Muscle of leg (tissue), 11 donors: Measurements from ENCODE around the gene NELL2. TPM values are rescaled to one million over a fixed set of nuclear protein-coding genes. Genes with fewer than 3 reads are reported as not detected.

Experiments
- DNase-seq: peaks from one replicate; pipeline ENCODE4 v3.0.0; 2013
- H3K27ac ChIP-seq: one replicate; pipeline ENCODE4 v1.5.1; 2013; ENCODE audit warnings: mild to moderate bottlenecking, low read length, control low read depth
- H3K27me3 ChIP-seq: one replicate; pipeline ENCODE4 v1.6.1; 2013; ENCODE audit warnings: low read length; ENCODE audit not compliant: control insufficient read depth, insufficient read depth
- H3K36me3 ChIP-seq: one replicate; pipeline ENCODE4 v1.6.1; 2013; ENCODE audit warnings: low read length; ENCODE audit not compliant: control insufficient read depth, insufficient read depth
- H3K4me1 ChIP-seq: one replicate; pipeline ENCODE4 v1.6.1; 2013; ENCODE audit warnings: low read length; ENCODE audit not compliant: control insufficient read depth, insufficient read depth
- H3K4me3 ChIP-seq: one replicate; pipeline ENCODE4 v1.5.1; 2013; ENCODE audit warnings: low read length, control low read depth
- H3K9me3 ChIP-seq: replicated peaks from 2 replicates; pipeline ENCODE4 v1.6.1; 2013; ENCODE audit warnings: low read depth, low read length; ENCODE audit not compliant: control insufficient read depth
- WGBS: methylation state at CpG from one replicate; pipeline ENCODE4 v1.1.5; 2013; ENCODE audit warnings: missing lambda C conversion rate; ENCODE audit not compliant: insufficient coverage; 5-methylcytosine and 5-hydroxymethylcytosine counted together
- polyA plus RNA-seq, 8 donors: library from polyadenylated mRNA; unstranded; fragments of 120-200 nt; gene quantifications; one replicate each; pipeline versions ENCODE4 v1.2.1 to v1.2.3, GENCODE V29; 2013; ENCODE audit warnings: inconsistent platforms in 1 of 8, low replicate concordance in 1 of 8; ENCODE audit not compliant: insufficient read length in 8 of 8, insufficient read depth in 1 of 8
- total RNA-seq: library from RNA; stranded (reverse); fragments of 120-200 nt; gene quantifications from one replicate; pipeline ENCODE4 v1.2.4, GENCODE V29; 2013

The NELL2 gene
- total and polyA plus RNA-seq, 9 donors: 0.57 to 5.7 (median 1.6) TPM

DNA sequence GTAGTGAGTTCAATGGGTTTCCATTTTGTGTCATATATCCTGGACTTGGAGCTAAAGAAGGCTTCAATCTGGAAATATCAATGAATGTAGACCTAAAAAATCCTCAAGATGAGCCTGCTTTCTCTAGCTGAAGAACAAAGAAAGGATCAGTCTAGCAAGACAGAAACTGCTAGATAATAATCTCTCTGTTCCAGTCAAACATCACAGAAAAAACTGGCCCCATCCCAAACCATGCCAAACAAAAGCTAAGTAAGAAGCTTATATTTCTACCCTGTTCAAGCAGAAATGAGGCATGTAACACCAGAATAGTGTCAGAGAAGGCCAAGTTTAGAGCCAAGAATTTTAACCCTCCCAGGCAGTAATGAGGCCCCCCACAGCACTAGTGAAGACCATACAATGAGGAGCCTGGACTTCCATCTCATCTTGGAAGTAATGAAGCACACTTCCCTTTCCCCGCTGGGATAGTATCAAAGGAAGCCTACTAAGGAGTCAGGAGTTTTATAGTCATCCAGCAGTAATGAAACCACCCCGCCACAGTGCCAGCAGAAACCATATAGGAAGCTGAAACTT lies 95.8 kb downstream of the NELL2 start:
- no peaks in the 10 kb centered on the region for H3K36me3 ChIP-seq
- WGBS: 100% methylated on average over 1 of the region's 2 CpGs
- no peaks in the 10 kb centered on the region for H3K27me3 ChIP-seq
- no peak overlapping the region for H3K4me3 ChIP-seq
- no peak overlapping the region for H3K27ac ChIP-seq
- no peaks in the 10 kb centered on the region for H3K4me1 ChIP-seq
- H3K9me3 ChIP-seq: no peaks in the 10 kb centered on the region
- DNase-seq: no peak

DNA sequence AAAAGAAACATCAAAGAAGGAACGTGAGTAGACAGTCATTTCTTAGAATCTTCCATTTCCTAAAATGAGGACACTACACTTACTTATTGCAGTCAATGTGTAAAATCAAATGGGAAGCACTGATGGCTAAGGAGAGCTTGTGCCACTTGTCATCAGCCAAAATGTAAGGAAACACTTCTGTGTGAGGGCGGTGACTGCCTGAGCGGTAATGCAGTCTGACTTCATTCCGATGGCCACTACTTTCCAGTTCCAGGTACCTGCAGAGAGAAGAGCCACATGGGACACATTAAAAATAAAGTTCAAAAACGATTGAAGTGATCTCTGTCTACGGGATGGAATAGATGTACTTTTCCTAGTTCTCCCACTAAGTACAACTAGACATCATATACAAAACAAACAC lies 96.3 kb downstream of the NELL2 start:
- Histone ChIP-seq H3K4me1 (no peaks in the 10 kb centered on the region), H3K9me3 (no peaks in the 10 kb centered on the region), H3K27ac (no peak overlapping the region), H3K36me3 (no peaks in the 10 kb centered on the region), H3K4me3 (no peak overlapping the region), H3K27me3 (no peaks in the 10 kb centered on the region)
- no peak for DNase-seq
- WGBS: 75% methylated on average over 3 of the region's 6 CpGs

DNA sequence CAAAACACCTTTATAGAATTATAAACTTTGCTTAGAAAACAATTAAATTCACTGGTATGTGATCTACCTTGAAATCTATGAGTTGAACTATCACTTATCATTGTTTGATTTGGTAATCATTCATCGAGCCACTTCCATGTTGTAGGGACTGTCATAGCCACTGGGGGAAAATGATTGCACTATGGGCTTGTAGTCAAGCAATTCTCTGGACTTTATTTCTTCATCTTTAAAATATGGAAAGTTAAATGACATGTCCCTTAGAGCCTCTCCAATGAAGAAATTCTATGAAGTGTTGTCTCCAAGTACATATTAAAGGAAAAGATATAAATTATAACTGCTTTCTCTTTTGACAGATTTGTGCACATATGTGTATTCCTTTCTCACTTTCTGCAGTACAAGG lies 97.3 kb downstream of the NELL2 start:
- Histone ChIP-seq H3K27me3 (no peaks in the 10 kb centered on the region), H3K27ac (no peak overlapping the region), H3K9me3 (no peaks in the 10 kb centered on the region), H3K36me3 (no peaks in the 10 kb centered on the region), H3K4me1 (no peaks in the 10 kb centered on the region), H3K4me3 (no peak overlapping the region)
- no CpG with 5 or more reads among the region's 1 CpG for WGBS
- DNase-seq: no peak

DNA sequence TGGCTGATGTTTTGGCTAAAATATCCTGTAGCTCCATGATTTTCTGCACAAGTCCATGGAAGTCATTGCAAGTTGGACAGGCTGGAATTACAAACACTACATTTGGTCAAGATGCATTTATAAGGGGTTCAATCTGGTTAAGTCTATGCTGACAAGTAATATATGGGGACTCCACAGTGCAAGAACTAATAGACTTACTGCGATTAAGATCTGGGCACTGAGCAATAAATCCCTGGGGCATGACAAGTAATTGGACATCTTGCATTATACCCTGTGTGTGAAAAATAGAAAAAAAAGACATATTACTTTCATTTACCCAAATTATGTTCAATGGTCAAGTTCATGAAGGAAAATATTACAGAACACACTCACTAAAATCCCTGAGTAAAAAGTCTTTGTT lies 99.1 kb downstream of the NELL2 start:
- Histone ChIP-seq H3K4me1 (no peaks in the 10 kb centered on the region), H3K36me3 (no peaks in the 10 kb centered on the region), H3K4me3 (no peak overlapping the region), H3K9me3 (no peaks in the 10 kb centered on the region), H3K27me3 (no peaks in the 10 kb centered on the region), H3K27ac (no peak overlapping the region)
- no CpG with 5 or more reads among the region's 1 CpG for WGBS
- no peak for DNase-seq

DNA sequence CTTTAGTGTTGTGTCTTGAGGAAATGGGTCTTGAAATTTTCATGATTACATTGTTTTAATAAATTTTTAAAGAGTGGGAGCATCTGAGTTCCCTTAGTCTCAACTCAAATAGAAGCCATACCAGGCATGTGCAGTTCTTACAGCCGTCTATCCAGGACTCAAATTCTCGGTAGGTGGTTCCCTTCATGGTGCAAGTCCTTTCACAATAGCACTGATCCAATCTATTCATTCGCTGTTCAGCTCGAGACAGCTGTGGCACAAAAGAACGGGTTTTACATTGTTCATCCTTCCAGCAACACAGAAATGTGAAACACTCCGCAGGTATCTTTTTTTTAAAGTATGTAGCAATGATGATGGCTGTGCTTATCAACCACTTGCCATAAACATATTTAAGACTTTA lies 100.2 kb downstream of the NELL2 start:
- H3K4me3 ChIP-seq: no peak overlapping the region
- no peaks in the 10 kb centered on the region for H3K4me1 ChIP-seq
- H3K9me3 ChIP-seq: no peaks in the 10 kb centered on the region
- WGBS: 82% methylated on average over 2 of the region's 6 CpGs
- H3K36me3 ChIP-seq: no peaks in the 10 kb centered on the region
- no peaks in the 10 kb centered on the region for H3K27me3 ChIP-seq
- no peak for DNase-seq
- H3K27ac ChIP-seq: no peak overlapping the region

DNA sequence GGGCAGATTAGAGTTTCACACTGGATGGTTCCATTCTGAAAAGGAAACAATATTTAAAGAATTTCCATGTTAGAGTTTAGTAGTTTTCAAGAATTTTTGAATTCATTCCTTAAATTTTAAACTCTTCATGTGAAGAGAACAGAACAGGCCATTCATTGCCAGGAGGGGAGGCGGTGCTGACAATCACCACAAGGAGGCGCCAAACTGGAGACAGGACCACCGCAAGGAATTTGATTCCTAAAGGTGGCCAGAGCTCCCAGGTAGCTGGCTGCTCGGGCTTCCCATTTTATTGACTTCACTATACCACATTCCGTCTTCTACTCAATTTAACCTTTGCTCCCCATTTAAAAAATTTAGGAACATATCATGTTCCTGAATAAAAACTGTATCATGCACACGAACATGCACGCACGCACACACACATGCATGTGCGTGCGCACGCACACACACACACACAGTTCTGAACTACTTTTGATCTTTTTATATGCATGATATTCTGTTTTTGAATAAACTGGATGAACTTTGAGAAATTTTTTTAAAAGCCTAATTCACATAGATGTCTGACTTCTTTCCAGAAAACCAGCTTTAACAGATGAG lies 101.2 kb downstream of the NELL2 start:
- Histone ChIP-seq H3K27ac (no peak overlapping the region), H3K4me1 (no peaks in the 10 kb centered on the region), H3K4me3 (no peak overlapping the region), H3K36me3 (no peaks in the 10 kb centered on the region), H3K27me3 (no peaks in the 10 kb centered on the region), H3K9me3 (no peaks in the 10 kb centered on the region)
- DNase-seq: no peak
- 72% methylated on average over 5 of the region's 11 CpGs for WGBS

DNA sequence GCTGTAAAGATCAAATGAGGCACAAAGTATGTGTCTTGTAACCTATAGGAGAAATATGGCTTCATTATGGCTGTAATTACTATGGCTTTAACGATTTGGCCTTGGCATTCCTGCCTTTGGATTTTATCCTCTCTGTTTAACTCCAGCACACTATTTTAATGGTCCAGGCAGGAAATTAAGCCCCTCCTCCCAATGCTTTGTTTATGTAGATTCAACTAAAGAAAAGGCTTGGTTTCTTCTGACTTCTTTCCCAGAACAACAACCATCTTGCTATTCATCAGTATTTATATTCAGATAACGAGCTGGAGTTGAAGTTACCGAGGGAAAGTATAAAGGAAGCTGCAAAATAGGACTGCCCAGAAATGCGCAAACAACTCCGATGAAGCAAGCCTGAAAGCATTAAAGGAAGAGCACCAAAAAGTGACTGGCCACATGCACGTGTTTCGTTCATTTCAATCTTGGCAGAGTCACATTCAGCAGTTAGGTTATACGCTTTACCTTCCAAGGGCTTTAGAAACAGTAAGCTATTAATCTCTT lies 104.6 kb downstream of the NELL2 start:
- Histone ChIP-seq H3K27me3 (no peaks in the 10 kb centered on the region), H3K27ac (no peak overlapping the region), H3K9me3 (no peaks in the 10 kb centered on the region), H3K36me3 (no peaks in the 10 kb centered on the region), H3K4me3 (no peak overlapping the region), H3K4me1 (no peaks in the 10 kb centered on the region)
- WGBS: 55% methylated on average over 5 of the region's 8 CpGs
- DNase-seq: peak; percentile 28

DNA sequence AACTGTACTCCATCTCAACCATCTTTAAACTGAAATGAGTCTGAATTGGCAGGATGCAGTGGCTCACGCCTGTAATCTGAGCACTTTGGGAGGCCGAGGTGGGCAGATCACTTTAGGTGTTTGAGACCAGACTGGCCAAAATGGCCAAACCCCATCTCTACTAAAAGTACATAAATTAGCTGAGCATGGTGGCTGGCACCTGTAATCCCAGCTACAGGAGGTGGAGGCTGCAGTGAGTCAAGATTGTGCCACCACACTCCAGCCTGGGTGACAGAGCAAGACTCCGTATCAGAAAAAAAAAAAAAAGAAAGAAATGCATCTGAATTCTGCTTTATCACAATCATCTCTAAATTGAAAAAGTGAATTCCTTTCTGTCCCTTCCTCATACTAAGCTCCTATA lies 110.3 kb downstream of the NELL2 start:
- H3K9me3 ChIP-seq: no peaks in the 10 kb centered on the region
- no peak for DNase-seq
- H3K4me1 ChIP-seq: no peaks in the 10 kb centered on the region
- WGBS: no CpG with 5 or more reads among the region's 3 CpGs
- no peaks in the 10 kb centered on the region for H3K36me3 ChIP-seq
- H3K27me3 ChIP-seq: no peaks in the 10 kb centered on the region
- H3K4me3 ChIP-seq: no peak overlapping the region
- no peak overlapping the region for H3K27ac ChIP-seq

DNA sequence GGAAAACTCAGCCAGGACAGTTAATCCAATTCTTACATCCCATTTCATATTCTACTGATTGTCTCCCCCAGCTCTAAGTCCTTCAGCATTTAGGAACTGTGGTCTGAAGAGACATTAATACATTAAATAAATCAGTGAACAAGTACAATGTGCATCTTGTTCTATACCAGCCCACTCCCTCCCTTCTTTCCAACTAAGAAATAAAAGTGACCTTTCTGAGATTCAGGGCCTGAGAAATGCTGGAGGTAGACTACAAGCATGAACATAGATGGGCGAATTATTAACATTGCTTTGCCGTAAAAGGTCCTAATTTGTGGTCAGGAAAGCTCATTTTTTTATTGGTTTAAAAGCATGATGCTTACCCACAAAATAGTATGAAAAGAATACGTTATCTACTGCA lies 113.1 kb downstream of the NELL2 start:
- no peak overlapping the region for H3K27ac ChIP-seq
- H3K27me3 ChIP-seq: no peaks in the 10 kb centered on the region
- no CpG with 5 or more reads among the region's 3 CpGs for whole genome bisulfite sequencing
- no peaks in the 10 kb centered on the region for H3K36me3 ChIP-seq
- no peaks in the 10 kb centered on the region for H3K4me1 ChIP-seq
- H3K4me3 ChIP-seq: no peak overlapping the region
- no peaks in the 10 kb centered on the region for H3K9me3 ChIP-seq
- DNase-seq: no peak

DNA sequence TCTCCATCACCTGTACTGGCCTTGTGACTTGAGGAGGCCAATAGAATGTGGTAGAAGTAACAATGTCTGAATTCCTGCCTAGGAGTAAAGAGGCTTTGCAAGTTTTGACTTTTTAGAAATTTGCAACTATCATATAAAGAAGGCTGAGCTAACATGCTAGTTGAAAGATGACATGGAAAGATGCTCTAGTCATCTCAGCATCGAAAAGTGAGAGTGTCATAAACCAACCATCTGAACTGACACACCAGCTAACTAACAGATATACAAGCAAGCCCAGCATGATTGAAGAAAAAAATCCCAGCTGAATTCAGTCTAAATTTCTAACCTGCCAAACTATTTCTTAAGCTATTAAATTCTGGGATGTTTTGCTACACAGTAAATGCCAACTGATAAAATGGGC lies 116.8 kb downstream of the NELL2 start:
- no peak for DNase-seq
- H3K4me3 ChIP-seq: no peak overlapping the region
- no peaks in the 10 kb centered on the region for H3K9me3 ChIP-seq
- no peaks in the 10 kb centered on the region for H3K36me3 ChIP-seq
- no peak overlapping the region for H3K27ac ChIP-seq
- H3K4me1 ChIP-seq: no peaks in the 10 kb centered on the region
- H3K27me3 ChIP-seq: no peaks in the 10 kb centered on the region
- no CpG with 5 or more reads among the region's 1 CpG for WGBS

DNA sequence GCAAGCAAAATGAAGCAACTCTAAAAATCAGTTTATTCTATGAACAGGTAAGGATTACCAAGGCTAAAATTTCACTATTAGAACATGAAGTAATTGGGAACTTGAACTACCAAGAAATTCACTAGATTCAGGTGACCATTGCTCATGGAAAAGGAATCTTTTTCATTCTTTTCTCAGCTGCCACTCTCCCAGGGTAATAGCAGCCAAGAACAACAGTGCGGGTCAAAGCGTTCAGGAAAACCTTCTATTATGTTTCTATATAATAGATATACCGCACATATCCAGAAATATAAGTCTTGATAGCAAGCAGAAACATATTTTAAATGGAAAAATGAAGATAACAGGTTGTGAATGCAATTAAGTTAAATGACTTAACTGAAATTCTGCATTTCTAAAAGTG lies 125.6 kb downstream of the NELL2 start:
- Histone ChIP-seq H3K4me1 (no peaks in the 10 kb centered on the region), H3K27me3 (no peaks in the 10 kb centered on the region), H3K36me3 (no peaks in the 10 kb centered on the region), H3K27ac (no peak overlapping the region), H3K4me3 (no peak overlapping the region), H3K9me3 (no peaks in the 10 kb centered on the region)
- no CpG with 5 or more reads among the region's 3 CpGs for WGBS
- no peak for DNase-seq
